ENCODE measurements around the gene ZNF273.
"Not testable (repeated sequence)": the region's sequence is repeated elsewhere in the genome, so short reads cannot be mapped to it uniquely, and the experiment has no call there.

ZNF273 gene

DNA sequence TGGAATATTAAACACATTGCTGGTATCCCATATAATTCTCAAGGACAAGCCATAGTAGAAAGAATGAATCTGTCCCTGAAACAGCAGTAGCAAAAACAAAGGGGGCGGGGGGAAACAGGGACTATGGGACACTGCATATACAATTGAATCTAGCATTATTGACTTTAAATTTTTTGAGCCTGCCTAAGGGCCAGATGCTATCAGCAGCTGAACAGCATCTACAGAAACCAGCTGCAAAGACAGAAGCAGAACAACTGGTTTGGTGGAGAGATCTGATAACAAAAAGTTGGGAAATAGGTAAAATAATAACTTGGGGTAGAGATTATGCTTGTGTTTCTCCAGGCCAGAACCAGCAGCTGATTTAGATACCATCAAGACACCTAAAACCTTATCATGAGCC is 45.7 kb downstream of the ZNF273 start:
- H3K4ac ChIP-seq (ENCODE audit: low read depth, low read length); H3K79me2 ChIP-seq (ENCODE audit: control insufficient read depth, insufficient read depth, low read length); H3K27me3 ChIP-seq (ENCODE audit: insufficient read depth, low read length, poor library complexity); H3K9ac ChIP-seq (ENCODE audit: low read length); H2BK5ac ChIP-seq (ENCODE audit: low read length); H2BK120ac ChIP-seq (ENCODE audit: low read depth, low read length); H3K79me1 ChIP-seq (ENCODE audit: low read length); H3K27ac ChIP-seq (ENCODE audit: low read depth, low read length); H4K8ac ChIP-seq (ENCODE audit: low read depth, low read length); H3K23ac ChIP-seq (ENCODE audit: low read length); H3K56ac ChIP-seq (ENCODE audit: low read length); DNase-seq; H2BK15ac ChIP-seq (replicated peaks; ENCODE audit: low read depth); H3K36me3 ChIP-seq (ENCODE audit: control insufficient read depth, insufficient read depth, low read length); H3K4me3 ChIP-seq (ENCODE audit: low read length); H3K4me1 ChIP-seq (ENCODE audit: control insufficient read depth, low read depth, low read length); H3K4me2 ChIP-seq (ENCODE audit: low read length); H3K18ac ChIP-seq (ENCODE audit: low read length); H2AK5ac ChIP-seq (ENCODE audit: low read length); H4K5ac ChIP-seq (ENCODE audit: low read length): not testable (repeated sequence)
- no CpG with 5 or more reads among the region's 1 CpG for WGBS (ENCODE audit: extremely low coverage, insufficient coverage, low lambda C conversion rate)

DNA sequence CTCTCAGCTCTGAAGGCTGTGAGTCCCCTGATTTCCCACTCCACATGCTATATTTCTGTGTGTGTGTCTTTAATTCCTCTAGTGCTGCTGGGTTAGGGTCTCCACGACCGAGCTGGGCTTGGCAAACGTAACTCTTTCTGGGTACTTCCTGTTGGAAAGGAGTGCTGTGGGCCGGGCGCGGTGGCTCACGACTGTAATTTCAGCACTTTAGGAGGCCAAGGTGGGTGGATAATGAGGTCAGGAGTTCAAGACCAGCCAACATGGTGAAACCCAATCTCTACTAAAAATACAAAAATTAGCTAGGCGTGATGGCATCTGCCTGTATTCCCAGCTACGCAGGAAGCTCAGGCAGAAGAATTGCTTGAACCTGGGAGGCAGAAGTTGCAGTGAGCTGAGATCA is 47.6 kb downstream of the ZNF273 start:
- not testable (repeated sequence) for H3K27ac ChIP-seq (ENCODE audit: low read depth, low read length); H2BK5ac ChIP-seq (ENCODE audit: low read length); H3K79me1 ChIP-seq (ENCODE audit: low read length); H2BK120ac ChIP-seq (ENCODE audit: low read depth, low read length); H2BK15ac ChIP-seq (replicated peaks; ENCODE audit: low read depth); H3K18ac ChIP-seq (ENCODE audit: low read length); H3K9ac ChIP-seq (ENCODE audit: low read length); H3K27me3 ChIP-seq (ENCODE audit: insufficient read depth, low read length, poor library complexity); H3K79me2 ChIP-seq (ENCODE audit: control insufficient read depth, insufficient read depth, low read length); H2AK5ac ChIP-seq (ENCODE audit: low read length); H4K5ac ChIP-seq (ENCODE audit: low read length); H4K8ac ChIP-seq (ENCODE audit: low read depth, low read length); H3K36me3 ChIP-seq (ENCODE audit: control insufficient read depth, insufficient read depth, low read length); H3K23ac ChIP-seq (ENCODE audit: low read length); H3K4me2 ChIP-seq (ENCODE audit: low read length); DNase-seq; H3K56ac ChIP-seq (ENCODE audit: low read length); H3K4me1 ChIP-seq (ENCODE audit: control insufficient read depth, low read depth, low read length); H3K4ac ChIP-seq (ENCODE audit: low read depth, low read length); H3K4me3 ChIP-seq (ENCODE audit: low read length)
- no CpG with 5 or more reads among the region's 9 CpGs for WGBS (ENCODE audit: extremely low coverage, insufficient coverage, low lambda C conversion rate)

- H3K4me1 ChIP-seq (ENCODE audit: control insufficient read depth, low read depth, low read length), result no peaks in the 10 kb centered on the region
- H3K18ac ChIP-seq (ENCODE audit: low read length), result no peak overlapping the region
- no peak overlapping the region for H3K23ac ChIP-seq (ENCODE audit: low read length)
- no peak overlapping the region for H3K4ac ChIP-seq (ENCODE audit: low read depth, low read length)
- no peaks in the 10 kb centered on the region for H3K79me2 ChIP-seq (ENCODE audit: control insufficient read depth, insufficient read depth, low read length)
- H3K36me3 ChIP-seq (ENCODE audit: control insufficient read depth, insufficient read depth, low read length), result no peaks in the 10 kb centered on the region
- no peak overlapping the region for H2BK120ac ChIP-seq (ENCODE audit: low read depth, low read length)
- no peaks in the 10 kb centered on the region for H3K27me3 ChIP-seq (ENCODE audit: insufficient read depth, low read length, poor library complexity)
- H3K56ac ChIP-seq (ENCODE audit: low read length), result no peak overlapping the region
- no peak overlapping the region for H2BK15ac ChIP-seq (replicated peaks; ENCODE audit: low read depth)
- WGBS (ENCODE audit: extremely low coverage, insufficient coverage, low lambda C conversion rate), result no CpG with 5 or more reads among the region's 1 CpG
- no peak overlapping the region for H3K4me3 ChIP-seq (ENCODE audit: low read length)
- H2BK5ac ChIP-seq (ENCODE audit: low read length), result no peak overlapping the region
- H4K5ac ChIP-seq (ENCODE audit: low read length), result no peak overlapping the region
- H3K9ac ChIP-seq (ENCODE audit: low read length), result no peak overlapping the region
- DNase-seq, result peak; percentile 39
- H3K27ac ChIP-seq (ENCODE audit: low read depth, low read length), result no peak overlapping the region
- no peak overlapping the region for H3K4me2 ChIP-seq (ENCODE audit: low read length)
- H3K79me1 ChIP-seq (ENCODE audit: low read length), result no peaks in the 10 kb centered on the region
- H2AK5ac ChIP-seq (ENCODE audit: low read length), result no peak overlapping the region
- no peak overlapping the region for H4K8ac ChIP-seq (ENCODE audit: low read depth, low read length)
Observed at GRCh38 chr7:64951250-64951848, 48.3 kb downstream of the ZNF273 start.

DNA sequence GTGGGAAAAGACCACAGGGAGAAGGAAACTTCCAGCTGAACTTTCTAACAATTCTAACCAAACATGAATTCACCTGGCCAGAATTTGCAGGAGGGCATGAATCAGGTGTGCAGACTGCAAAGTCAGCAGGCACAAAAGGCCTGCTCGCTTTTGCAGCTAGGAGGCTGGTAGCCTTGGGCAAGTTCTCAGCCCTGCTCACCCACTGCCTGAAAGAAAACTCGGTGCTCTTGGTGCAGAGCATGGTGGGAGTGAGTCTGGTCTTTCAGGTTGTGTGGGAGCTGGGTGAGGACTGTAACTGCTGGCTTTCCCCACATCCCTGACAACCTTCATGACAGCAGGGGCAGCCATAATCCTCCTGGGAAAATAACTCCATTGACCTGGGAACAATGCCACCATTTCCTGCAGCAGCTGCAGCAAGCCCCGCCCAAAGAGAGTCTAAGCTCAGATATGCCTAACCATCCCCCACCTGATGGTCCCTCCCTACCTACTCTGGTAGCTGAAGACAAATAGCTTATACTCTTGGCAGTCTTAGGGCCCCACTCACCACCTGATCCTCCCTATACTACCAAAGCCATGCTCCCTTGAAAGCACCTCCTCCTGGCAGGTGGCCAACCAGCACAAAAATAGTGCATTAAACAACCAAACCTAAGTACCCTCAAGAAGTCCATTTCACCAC is 56.1 kb downstream of the ZNF273 start:
- no peaks in the 10 kb centered on the region for H3K4me1 ChIP-seq (ENCODE audit: control insufficient read depth, low read depth, low read length)
- no peak overlapping the region for H3K4me2 ChIP-seq (ENCODE audit: low read length)
- H3K79me1 ChIP-seq (ENCODE audit: low read length), result no peaks in the 10 kb centered on the region
- H3K18ac ChIP-seq (ENCODE audit: low read length), result no peak overlapping the region
- H2BK15ac ChIP-seq (replicated peaks; ENCODE audit: low read depth), result no peak overlapping the region
- peak; percentile 29 for DNase-seq
- no peak overlapping the region for H3K9ac ChIP-seq (ENCODE audit: low read length)
- H3K56ac ChIP-seq (ENCODE audit: low read length), result no peak overlapping the region
- no peak overlapping the region for H3K27ac ChIP-seq (ENCODE audit: low read depth, low read length)
- H3K27me3 ChIP-seq (ENCODE audit: insufficient read depth, low read length, poor library complexity), result no peaks in the 10 kb centered on the region
- H4K5ac ChIP-seq (ENCODE audit: low read length), result no peak overlapping the region
- H3K79me2 ChIP-seq (ENCODE audit: control insufficient read depth, insufficient read depth, low read length), result no peaks in the 10 kb centered on the region
- no peak overlapping the region for H4K8ac ChIP-seq (ENCODE audit: low read depth, low read length)
- no peak overlapping the region for H3K23ac ChIP-seq (ENCODE audit: low read length)
- H3K36me3 ChIP-seq (ENCODE audit: control insufficient read depth, insufficient read depth, low read length), result no peaks in the 10 kb centered on the region
- no peak overlapping the region for H2BK120ac ChIP-seq (ENCODE audit: low read depth, low read length)
- H2AK5ac ChIP-seq (ENCODE audit: low read length), result no peak overlapping the region
- H3K4me3 ChIP-seq (ENCODE audit: low read length), result no peak overlapping the region
- H2BK5ac ChIP-seq (ENCODE audit: low read length), result no peak overlapping the region
- no CpG with 5 or more reads among the region's 3 CpGs for WGBS (ENCODE audit: extremely low coverage, insufficient coverage, low lambda C conversion rate)
- H3K4ac ChIP-seq (ENCODE audit: low read depth, low read length), result no peak overlapping the region

- Histone ChIP-seq H3K23ac (ENCODE audit: low read length) (no peak overlapping the region), H3K27me3 (ENCODE audit: insufficient read depth, low read length, poor library complexity) (no peaks in the 10 kb centered on the region), H2AK5ac (ENCODE audit: low read length) (no peak overlapping the region), H3K79me1 (ENCODE audit: low read length) (no peaks in the 10 kb centered on the region), H3K27ac (ENCODE audit: low read depth, low read length) (no peak overlapping the region), H3K9ac (ENCODE audit: low read length) (no peak overlapping the region), H2BK120ac (ENCODE audit: low read depth, low read length) (no peak overlapping the region), H3K4me2 (ENCODE audit: low read length) (no peak overlapping the region), H3K56ac (ENCODE audit: low read length) (no peak overlapping the region), H2BK15ac (replicated peaks; ENCODE audit: low read depth) (no peak overlapping the region), H3K18ac (ENCODE audit: low read length) (no peak overlapping the region), H3K36me3 (ENCODE audit: control insufficient read depth, insufficient read depth, low read length) (no peaks in the 10 kb centered on the region), H3K4me1 (ENCODE audit: control insufficient read depth, low read depth, low read length) (no peaks in the 10 kb centered on the region), H3K4me3 (ENCODE audit: low read length) (no peak overlapping the region), H2BK5ac (ENCODE audit: low read length) (no peak overlapping the region), H4K5ac (ENCODE audit: low read length) (no peak overlapping the region), H3K79me2 (ENCODE audit: control insufficient read depth, insufficient read depth, low read length) (no peaks in the 10 kb centered on the region), H4K8ac (ENCODE audit: low read depth, low read length) (no peak overlapping the region), H3K4ac (ENCODE audit: low read depth, low read length) (no peak overlapping the region)
- DNase-seq, result no peak
Observed at GRCh38 chr7:64965594-64965993, 62.5 kb downstream of the ZNF273 start.
